ENCODE data around the gene EPG5.
"Not testable (repeated sequence)": the region's sequence is repeated elsewhere in the genome, so short reads cannot be mapped to it uniquely, and the experiment has no call there.

Gene EPG5

GRCh38 chr18:45978084-45978483 lies 11.0 kb upstream of the EPG5 start:
- no peak for FAIRE-seq

- FAIRE-seq: no peak
Measured at GRCh38 chr18:45976974-45977373, 9.8 kb upstream of the EPG5 start.

- FAIRE-seq: no peak
Measured at GRCh38 chr18:45976566-45976965, 9.4 kb upstream of the EPG5 start.

GRCh38 chr18:45974088-45974536 lies 7.0 kb upstream of the EPG5 start:
- no peak for FAIRE-seq

- not testable (repeated sequence) for FAIRE-seq
Measured at GRCh38 chr18:45964913-45965312, 2.2 kb downstream of the EPG5 start.

GRCh38 chr18:45962866-45963265 lies 4.3 kb downstream of the EPG5 start:
- FAIRE-seq: no peak

- FAIRE-seq: no peak
Measured at GRCh38 chr18:45962461-45962860, 4.7 kb downstream of the EPG5 start.

GRCh38 chr18:45959484-45959883 lies 7.6 kb downstream of the EPG5 start:
- FAIRE-seq: not testable (repeated sequence)

- FAIRE-seq: no peak
Measured at GRCh38 chr18:45958730-45959129, 8.4 kb downstream of the EPG5 start.

GRCh38 chr18:45958027-45958426 lies 9.1 kb downstream of the EPG5 start:
- FAIRE-seq: no peak

GRCh38 chr18:45957100-45957499 lies 10.0 kb downstream of the EPG5 start:
- FAIRE-seq: no peak

- no peak for FAIRE-seq
Measured at GRCh38 chr18:45954070-45954934, 12.8 kb downstream of the EPG5 start.

GRCh38 chr18:45951016-45951714 lies 16.0 kb downstream of the EPG5 start:
- no peak for FAIRE-seq

- no peak for FAIRE-seq
Measured at GRCh38 chr18:45945669-45946068, 21.5 kb downstream of the EPG5 start.

GRCh38 chr18:45940724-45941123 lies 26.4 kb downstream of the EPG5 start:
- FAIRE-seq: no peak

GRCh38 chr18:45939236-45939635 lies 27.9 kb downstream of the EPG5 start:
- no peak for FAIRE-seq

GRCh38 chr18:45938488-45938935 lies 28.6 kb downstream of the EPG5 start:
- no peak for FAIRE-seq

GRCh38 chr18:45935591-45936335 lies 31.4 kb downstream of the EPG5 start:
- no peak for FAIRE-seq

GRCh38 chr18:45932708-45933107 lies 34.4 kb downstream of the EPG5 start:
- no peak for FAIRE-seq

- no peak for FAIRE-seq
Measured at GRCh38 chr18:45930963-45931362, 36.2 kb downstream of the EPG5 start.

- no peak for FAIRE-seq
Measured at GRCh38 chr18:45926691-45927090, 40.4 kb downstream of the EPG5 start.

- no peak for FAIRE-seq
Measured at GRCh38 chr18:45926085-45926484, 41.0 kb downstream of the EPG5 start.

- no peak for FAIRE-seq
Measured at GRCh38 chr18:45923138-45923537, 44.0 kb downstream of the EPG5 start.
